Activated B cell treated with CpG ODN at 0.5 μM for 24 hours (primary cell): ENCODE data around the gene DNAJB9. TPM values are rescaled to one million over a fixed set of nuclear protein-coding genes. Genes with fewer than 3 reads are reported as not detected.

Experiments used
- ATAC-seq: fragments of 200-7000 bp; cut with Tn5 transposase; one replicate; pipeline ENCODE4 v1.10.0; 2021; ENCODE audit warnings: low read depth, mild to moderate bottlenecking, moderate library complexity
- CTCF ChIA-PET: fragments of 350-600 bp; sonication (Branson Sonifier 250); formaldehyde crosslinking; loops from one replicate; lab custom pipeline; 2021; ENCODE audit warnings: antibody characterized with exemption; lab: Charles Lee
- POLR2A ChIA-PET: fragments of 350-600 bp; sonication (Branson Sonifier 250); formaldehyde crosslinking; loops from one replicate; lab custom pipeline; 2021; ENCODE audit warnings: antibody characterized with exemption; lab: Charles Lee
- DNase-seq: peaks from one replicate; pipeline ENCODE4 v3.0.0; 2022
- H3K27ac Mint-ChIP-seq: one replicate; pipeline ENCODE4 v1.8.0; 2020; ENCODE audit warnings: mixed read lengths
- H3K27me3 Mint-ChIP-seq: one replicate; pipeline ENCODE4 v1.8.0; 2021; ENCODE audit warnings: mixed read lengths
- H3K36me3 Mint-ChIP-seq: one replicate; pipeline ENCODE4 v1.8.0; 2021; ENCODE audit warnings: low read depth, mixed read lengths
- H3K4me1 Mint-ChIP-seq: one replicate; pipeline ENCODE4 v1.8.0; 2021; ENCODE audit warnings: mixed read lengths
- H3K4me3 Mint-ChIP-seq: one replicate; pipeline ENCODE4 v1.8.0; 2020; ENCODE audit warnings: mild to moderate bottlenecking, mixed read lengths
- H3K9me3 Mint-ChIP-seq: one replicate; pipeline ENCODE4 v1.8.0; 2020; ENCODE audit warnings: mixed read lengths
- CTCF ChIP-seq: fragments of 200-600 bp; IDR thresholded peaks from one replicate; pipeline ENCODE4 v1.8.0; 2022; ENCODE audit warnings: antibody characterized with exemption, mild to moderate bottlenecking
- intact Hi-C: fragments of 100-400 bp; cut with micrococcal nuclease; formaldehyde crosslinking; loops from one replicate; pipeline ENCODE4 v1.15.1; 2024
- total RNA-seq: library from RNA; stranded (reverse); gene quantifications from 2 replicates; pipeline ENCODE4 v1.2.3, GENCODE V29; 2022

DNAJB9 gene
- total RNA-seq, 1 donor from 2014 or later = 9.0 TPM

GRCh38 chr7:108604307-108605077, 34.8 kb downstream of the DNAJB9 start:
- POLR2A ChIA-PET = no interaction called here
- Mint-ChIP-seq H3K27me3 (peaks cover 16% of the 10 kb centered on the region), H3K4me1 (no peaks in the 10 kb centered on the region), H3K27ac (no peak overlapping the region), H3K4me3 (no peak overlapping the region), H3K9me3 (no peaks in the 10 kb centered on the region), H3K36me3 (no peaks in the 10 kb centered on the region)
- TF ChIP-seq CTCF = no peak
- ATAC-seq (no peak), DNase-seq (no peak)
- intact Hi-C loops = no loop called here
- CTCF ChIA-PET = no interaction called here

GRCh38 chr7:108605559-108606201, 36.0 kb downstream of the DNAJB9 start:
- intact Hi-C loops = no loop called here
- peaks cover 11% of the 10 kb centered on the region for H3K27me3 Mint-ChIP-seq
- no peaks in the 10 kb centered on the region for H3K36me3 Mint-ChIP-seq
- no peaks in the 10 kb centered on the region for H3K9me3 Mint-ChIP-seq
- POLR2A ChIA-PET = no interaction called here
- TF ChIP-seq CTCF = no peak
- no peak overlapping the region for H3K4me3 Mint-ChIP-seq
- DNase-seq (no peak), ATAC-seq (no peak)
- H3K27ac Mint-ChIP-seq = no peak overlapping the region
- CTCF ChIA-PET = interaction anchor here (1.2 kb wide), 1 partner anchor 80 kb away, joined by 3 read pairs; the partner anchor contains the start of gene PNPLA8
- H3K4me1 Mint-ChIP-seq = no peaks in the 10 kb centered on the region

GRCh38 chr7:108609643-108610042, 40.0 kb downstream of the DNAJB9 start:
- H3K36me3 Mint-ChIP-seq = no peaks in the 10 kb centered on the region
- no peak overlapping the region for H3K4me3 Mint-ChIP-seq
- ChIA-PET CTCF (no interaction called here), POLR2A (no interaction called here)
- ATAC-seq (no peak), DNase-seq (no peak)
- H3K27me3 Mint-ChIP-seq = peaks cover 6% of the 10 kb centered on the region
- TF ChIP-seq CTCF = no peak
- H3K4me1 Mint-ChIP-seq = no peaks in the 10 kb centered on the region
- no peak overlapping the region for H3K27ac Mint-ChIP-seq
- intact Hi-C loops = no loop called here
- no peaks in the 10 kb centered on the region for H3K9me3 Mint-ChIP-seq

- ATAC-seq = no peak
- CTCF ChIA-PET = interaction anchor here (1.5 kb wide), 1 partner anchor 14 kb away, joined by 3 read pairs; no protein-coding TSS in a partner anchor
- TF ChIP-seq CTCF = no peak
- no peaks in the 10 kb centered on the region for H3K9me3 Mint-ChIP-seq
- H3K36me3 Mint-ChIP-seq = no peaks in the 10 kb centered on the region
- no peak overlapping the region for H3K27ac Mint-ChIP-seq
- POLR2A ChIA-PET = no interaction called here
- DNase-seq = no peak
- H3K27me3 Mint-ChIP-seq = peaks cover 3% of the 10 kb centered on the region
- no peaks in the 10 kb centered on the region for H3K4me1 Mint-ChIP-seq
- H3K4me3 Mint-ChIP-seq = no peak overlapping the region
- intact Hi-C loops = no loop called here
Observed at GRCh38 chr7:108611268-108611667, 41.6 kb downstream of the DNAJB9 start.

GRCh38 chr7:108613147-108613948, 43.7 kb downstream of the DNAJB9 start:
- ChIA-PET CTCF (no interaction called here), POLR2A (no interaction called here)
- H3K27ac Mint-ChIP-seq = no peak overlapping the region
- no peak overlapping the region for H3K4me3 Mint-ChIP-seq
- no peaks in the 10 kb centered on the region for H3K9me3 Mint-ChIP-seq
- peaks cover 2% of the 10 kb centered on the region for H3K27me3 Mint-ChIP-seq
- DNase-seq = no peak
- H3K4me1 Mint-ChIP-seq = no peaks in the 10 kb centered on the region
- peak; percentile 35 for TF ChIP-seq CTCF
- no peak for ATAC-seq
- no peaks in the 10 kb centered on the region for H3K36me3 Mint-ChIP-seq
- intact Hi-C loops = no loop called here
